GM12891 (cell line): ENCODE measurements around the gene FXR1.

Experiments used
- DNase-seq: peaks from one replicate; pipeline ENCODE4 v3.0.0; 2011; ENCODE audit warnings: low spot score; ENCODE audit not compliant: insufficient read length
- FAIRE-seq: peaks from 2 replicates; lab custom pipeline; 2011; peaks lifted over from hg19 to GRCh38; lab: Jason Lieb, UNC
- PAX5 ChIP-seq: IDR thresholded peaks from 2 replicates; pipeline ENCODE4 v1.6.1; 2011; ENCODE audit warnings: low read length, moderate library complexity, mild to moderate bottlenecking; ENCODE audit not compliant: insufficient read depth, severe bottlenecking
- POLR2A ChIP-seq: IDR thresholded peaks from 2 replicates; pipeline ENCODE4 v1.6.1; 2011; ENCODE audit warnings: low read depth, low read length, control low read depth
- POLR2AphosphoS5 ChIP-seq: IDR thresholded peaks from 2 replicates; pipeline ENCODE4 v1.6.1; 2011; ENCODE audit warnings: low read depth, low read length, control low read depth
- POU2F2 ChIP-seq: IDR thresholded peaks from 2 replicates; pipeline ENCODE4 v1.6.1; 2011; ENCODE audit warnings: low read depth, mild to moderate bottlenecking, control low read depth, low read length, moderate library complexity
- SPI1 ChIP-seq: IDR thresholded peaks from 2 replicates; pipeline ENCODE4 v1.6.1; 2011; ENCODE audit warnings: low read depth, low read length, control low read depth
- TAF1 ChIP-seq: IDR thresholded peaks from 2 replicates; pipeline ENCODE4 v1.6.1; 2011; ENCODE audit warnings: low read depth, low read length, control low read depth

Gene FXR1

DNA sequence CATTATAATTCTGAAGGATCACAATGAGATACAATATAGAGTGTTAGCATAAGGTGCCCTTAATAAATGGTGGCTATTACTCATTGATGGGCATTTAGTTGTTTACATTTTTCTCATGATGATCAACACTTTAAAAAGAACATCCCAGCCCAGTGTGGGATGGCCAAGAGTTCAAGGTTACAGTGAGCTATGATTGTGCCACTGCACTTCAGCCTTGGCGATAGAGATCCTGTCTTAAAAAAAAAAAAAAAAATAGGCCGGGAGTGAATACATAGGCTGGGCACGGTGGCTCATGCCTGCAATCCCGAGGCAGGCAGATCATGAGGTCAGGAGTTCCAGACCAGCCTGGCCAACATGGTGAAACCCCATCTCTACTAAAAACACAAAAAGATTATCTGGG is 1.6 kb upstream of the FXR1 start:
- FAIRE-seq (no peak), DNase-seq (no peak)
- TF ChIP-seq SPI1 = no peak

- TF ChIP-seq PAX5 (no peak), POLR2A (no peak), POU2F2 (no peak), POLR2AphosphoS5 (no peak), SPI1 (no peak), TAF1 (no peak)
- DNase-seq = no peak
- FAIRE-seq = no peak
Observed at GRCh38 chr3:180911876-180912303, 580 bp upstream of the FXR1 start.

DNA sequence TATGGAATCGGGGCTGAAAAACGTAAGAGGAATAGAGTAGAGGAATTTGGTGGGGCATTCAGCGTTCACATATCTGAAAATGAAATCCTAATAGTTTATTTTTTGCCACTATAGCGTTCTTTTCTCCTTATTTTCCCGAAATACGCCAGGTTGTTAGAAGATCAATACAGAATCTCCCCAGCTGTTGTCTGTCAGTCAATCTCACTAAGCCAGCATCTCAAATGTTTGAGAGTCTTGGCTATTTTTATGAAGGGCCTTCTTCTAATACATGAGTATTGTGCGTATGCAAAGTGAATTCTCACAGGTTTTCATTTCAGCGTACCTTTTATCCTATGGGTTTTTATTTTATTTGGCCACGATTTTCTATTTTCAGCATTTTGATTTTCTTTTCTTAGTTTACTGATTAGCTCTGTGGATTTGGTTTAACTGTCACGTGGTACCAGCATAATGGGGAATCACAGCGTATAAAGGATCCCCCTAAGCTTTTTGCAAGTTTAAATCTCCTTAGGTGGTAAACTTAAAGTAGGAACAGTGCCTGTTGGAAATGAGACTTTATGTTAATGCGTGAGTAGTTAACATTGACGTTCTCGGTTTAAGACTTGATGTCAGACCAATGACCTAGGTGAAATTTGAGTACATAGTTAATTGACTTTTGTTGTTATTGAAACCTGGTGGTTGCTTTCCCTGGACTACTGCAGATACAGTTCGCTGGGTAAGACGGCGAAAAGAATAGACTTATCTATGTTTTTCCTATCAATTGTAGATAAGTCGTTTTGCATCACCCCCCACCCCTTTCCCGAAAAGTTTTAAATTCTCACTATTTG is 1.3 kb downstream of the FXR1 start:
- DNase-seq = no peak
- TF ChIP-seq POU2F2 (no peak), PAX5 (no peak), POLR2AphosphoS5 (no peak), SPI1 (no peak), POLR2A (no peak), TAF1 (no peak)
- FAIRE-seq = peak; percentile 69

GRCh38 chr3:180918542-180918941 is 6.1 kb downstream of the FXR1 start:
- FAIRE-seq (no peak), DNase-seq (no peak)
- TF ChIP-seq POLR2A = no peak
- no peak for TF ChIP-seq TAF1
- no peak for TF ChIP-seq PAX5
- TF ChIP-seq POU2F2 = no peak
- TF ChIP-seq SPI1 = no peak
- TF ChIP-seq POLR2AphosphoS5 = no peak

GRCh38 chr3:180922242-180922641 is 9.8 kb downstream of the FXR1 start:
- FAIRE-seq = no peak
- no peak for DNase-seq

GRCh38 chr3:180923561-180923960 is 11.1 kb downstream of the FXR1 start:
- DNase-seq (no peak), FAIRE-seq (no peak)
- no peak for TF ChIP-seq POLR2AphosphoS5

More at GRCh38 chr3:180922242-180922641, 9.8 kb downstream of the FXR1 start:
- TF ChIP-seq TAF1 = no peak
- no peak for TF ChIP-seq PAX5
- no peak for TF ChIP-seq POLR2A
- TF ChIP-seq POU2F2 = no peak
- no peak for TF ChIP-seq POLR2AphosphoS5
- TF ChIP-seq SPI1 = no peak

- TF ChIP-seq SPI1 (no peak), PAX5 (no peak), TAF1 (no peak), POLR2A (no peak), POLR2AphosphoS5 (no peak), POU2F2 (no peak)
- DNase-seq = no peak
- FAIRE-seq = no peak
Observed at GRCh38 chr3:180926526-180926925, 14.1 kb downstream of the FXR1 start.

DNA sequence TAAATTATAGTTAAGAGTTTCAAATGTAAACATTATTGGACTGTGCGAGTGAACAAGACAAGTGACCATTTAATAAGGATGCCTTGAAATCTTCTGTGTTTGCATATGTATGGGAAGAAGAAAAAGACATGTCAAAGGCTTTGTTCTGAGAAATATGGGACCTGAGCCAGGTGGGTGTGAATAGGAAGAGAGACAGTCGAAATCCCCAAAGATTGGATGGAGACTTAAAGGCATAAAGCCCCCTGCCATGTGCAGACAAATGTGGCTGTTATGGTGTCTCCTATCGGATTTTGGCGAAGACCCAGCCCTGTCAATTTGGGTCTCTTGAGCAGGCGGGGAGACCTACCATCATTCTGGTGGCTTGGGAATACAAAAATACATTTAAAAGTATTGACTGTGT is 16.9 kb downstream of the FXR1 start:
- TF ChIP-seq POLR2A (no peak), SPI1 (no peak), TAF1 (no peak), POU2F2 (no peak), PAX5 (no peak), POLR2AphosphoS5 (no peak)
- DNase-seq (no peak), FAIRE-seq (no peak)

- FAIRE-seq = no peak
- DNase-seq = no peak
- TF ChIP-seq SPI1 = no peak
- TF ChIP-seq PAX5 = no peak
- TF ChIP-seq POLR2AphosphoS5 = no peak
- no peak for TF ChIP-seq POLR2A
- TF ChIP-seq TAF1 = no peak
- no peak for TF ChIP-seq POU2F2
Observed at GRCh38 chr3:180930526-180930925, 18.1 kb downstream of the FXR1 start.

DNA sequence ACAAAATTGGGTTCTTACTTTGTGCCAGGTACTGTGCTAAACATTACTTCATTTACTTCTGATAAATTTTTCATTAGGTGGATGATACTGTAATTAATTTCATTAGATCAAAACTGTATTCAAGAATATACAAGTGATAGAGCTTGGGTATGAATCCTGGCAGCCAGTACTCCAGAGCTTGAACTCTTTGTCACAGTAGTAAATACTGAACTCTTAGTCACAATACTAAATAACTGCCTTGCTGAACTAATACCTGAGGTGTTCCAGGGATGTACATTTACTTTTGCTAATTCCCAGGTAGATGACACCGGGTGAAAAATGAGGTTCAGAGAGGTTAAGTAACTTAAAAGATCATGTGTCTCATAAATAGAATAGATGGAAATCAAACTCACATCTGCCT is 20.3 kb downstream of the FXR1 start:
- FAIRE-seq = no peak
- DNase-seq = no peak
- TF ChIP-seq PAX5 (no peak), POLR2A (no peak), POU2F2 (no peak), SPI1 (no peak), TAF1 (no peak), POLR2AphosphoS5 (no peak)

- DNase-seq (no peak), FAIRE-seq (no peak)
- TF ChIP-seq TAF1 (no peak), SPI1 (no peak), POLR2A (no peak), POU2F2 (no peak), POLR2AphosphoS5 (no peak), PAX5 (no peak)
Observed at GRCh38 chr3:180934638-180935037, 22.2 kb downstream of the FXR1 start.
